ENCODE measurements around the gene ALDH1L1.

Gene ALDH1L1

GRCh38 chr3:126117786-126118185 is 62.6 kb downstream of the ALDH1L1 start:
- TF ChIP-seq ESRRG (CRISPR knock-in tag; IDR thresholded peaks at IDR 0.05) (no peak), OSR1 (CRISPR knock-in tag; IDR thresholded peaks at IDR 0.05) (no peak), BACH2 (CRISPR knock-in tag; IDR thresholded peaks at IDR 0.05; ENCODE audit: borderline replicate concordance) (no peak), RARB (CRISPR knock-in tag; IDR thresholded peaks at IDR 0.05) (no peak), ZC3H10 (CRISPR knock-in tag; IDR thresholded peaks at IDR 0.05) (no peak), CREB5 (CRISPR knock-in tag; IDR thresholded peaks at IDR 0.05; ENCODE audit: low read depth) (no peak), ZNF565 (CRISPR knock-in tag; conservative IDR thresholded peaks at IDR 0.05; ENCODE audit: low read depth) (no peak), CSRNP3 (CRISPR knock-in tag; IDR thresholded peaks at IDR 0.05) (no peak), ZNF8 (CRISPR knock-in tag; IDR thresholded peaks at IDR 0.05) (no peak), SNAI2 (CRISPR knock-in tag; IDR thresholded peaks at IDR 0.05) (no peak), ZFP3 (CRISPR knock-in tag; IDR thresholded peaks at IDR 0.05) (no peak), GLIS3 (CRISPR knock-in tag; IDR thresholded peaks at IDR 0.05) (no peak), TOX (CRISPR knock-in tag; IDR thresholded peaks at IDR 0.05; ENCODE audit: borderline replicate concordance) (no peak), PATZ1 (CRISPR knock-in tag; IDR thresholded peaks at IDR 0.05; ENCODE audit: borderline replicate concordance) (no peak)
- no peak for ATAC-seq

- no peak for TF ChIP-seq BACH2 (CRISPR knock-in tag; IDR thresholded peaks at IDR 0.05; ENCODE audit: borderline replicate concordance)
- no peak for TF ChIP-seq RARB (CRISPR knock-in tag; IDR thresholded peaks at IDR 0.05)
- no peak for TF ChIP-seq ZFP30 (CRISPR knock-in tag; IDR thresholded peaks at IDR 0.05)
- TF ChIP-seq POU6F1 (CRISPR knock-in tag; IDR thresholded peaks at IDR 0.05; ENCODE audit: borderline replicate concordance, low read depth) = no peak
- no peak for TF ChIP-seq CREB5 (CRISPR knock-in tag; IDR thresholded peaks at IDR 0.05; ENCODE audit: low read depth)
- TF ChIP-seq ZNF565 (CRISPR knock-in tag; conservative IDR thresholded peaks at IDR 0.05; ENCODE audit: low read depth) = no peak
- TF ChIP-seq PATZ1 (CRISPR knock-in tag; IDR thresholded peaks at IDR 0.05; ENCODE audit: borderline replicate concordance) = no peak
- no peak for TF ChIP-seq CSDC2 (CRISPR knock-in tag; IDR thresholded peaks at IDR 0.05)
- no peak for TF ChIP-seq GLIS3 (CRISPR knock-in tag; IDR thresholded peaks at IDR 0.05)
- TF ChIP-seq ISL1 (CRISPR knock-in tag; IDR thresholded peaks at IDR 0.05) = no peak
- no peak for TF ChIP-seq ZNF70 (CRISPR knock-in tag; IDR thresholded peaks at IDR 0.05)
- TF ChIP-seq ZFP3 (CRISPR knock-in tag; IDR thresholded peaks at IDR 0.05) = no peak
- ATAC-seq = no peak
Observed at GRCh38 chr3:126117212-126117611, 63.2 kb downstream of the ALDH1L1 start.

GRCh38 chr3:126116526-126116925 is 63.9 kb downstream of the ALDH1L1 start:
- no peak for TF ChIP-seq TSHZ2 (CRISPR knock-in tag; IDR thresholded peaks at IDR 0.05)
- no peak for TF ChIP-seq GLIS3 (CRISPR knock-in tag; IDR thresholded peaks at IDR 0.05)
- no peak for TF ChIP-seq ZFP30 (CRISPR knock-in tag; IDR thresholded peaks at IDR 0.05)
- TF ChIP-seq CSRNP3 (CRISPR knock-in tag; IDR thresholded peaks at IDR 0.05) = no peak
- no peak for ATAC-seq

Measured in SK-N-SH treated with all-trans-retinoic acid at 6 μM for 48 hours (cell line).